ENCODE measurements around the gene UNC50.

UNC50 gene

GRCh38 chr2:98664323-98664722 is 55.9 kb downstream of the UNC50 start:
- no peak for DNase-seq (ENCODE audit: low read depth in 2 of 2)

- no peak for DNase-seq (ENCODE audit: low read depth in 2 of 2)
Measured at GRCh38 chr2:98665677-98666076, 57.3 kb downstream of the UNC50 start.
